Duodenal mucosa (tissue), 2 donors: ENCODE measurements around the gene EPB41.
"Not testable (repeated sequence)": the region's sequence is repeated elsewhere in the genome, so short reads cannot be mapped to it uniquely, and the experiment has no call there.

Source experiments
- H3K27ac ChIP-seq: one replicate; pipeline ENCODE4 v1.7.0; 2013; ENCODE audit warnings: low read depth, low read length
- H3K27me3 ChIP-seq, 2 donors: one replicate each; pipeline ENCODE4 v1.7.0; 2013; ENCODE audit warnings: low read length in 2 of 2, control low read depth in 1 of 2; ENCODE audit not compliant: insufficient read depth in 2 of 2, control insufficient read depth in 1 of 2
- H3K36me3 ChIP-seq, 2 donors: one replicate each; pipeline ENCODE4 v1.7.0; 2013; ENCODE audit warnings: low read length in 2 of 2, control low read depth in 1 of 2; ENCODE audit not compliant: insufficient read depth in 2 of 2, control insufficient read depth in 1 of 2
- H3K4me1 ChIP-seq, 2 donors: one replicate each; pipeline ENCODE4 v1.7.0; 2013; ENCODE audit warnings: low read length in 2 of 2, control low read depth in 1 of 2; ENCODE audit not compliant: insufficient read depth in 2 of 2, control insufficient read depth in 1 of 2
- H3K4me3 ChIP-seq, 2 donors: one replicate each; pipeline ENCODE4 v1.7.0; 2013; ENCODE audit warnings: low read length in 2 of 2, low read depth in 1 of 2
- H3K9ac ChIP-seq, 2 donors: one replicate each; pipeline ENCODE4 v1.7.0; 2013; ENCODE audit warnings: low read length in 2 of 2, low read depth in 1 of 2
- H3K9me3 ChIP-seq, 2 donors: one replicate each; pipeline ENCODE4 v1.7.0; 2013; ENCODE audit warnings: low read length in 2 of 2, control low read depth in 1 of 2; ENCODE audit not compliant: control insufficient read depth in 1 of 2

EPB41 gene

DNA sequence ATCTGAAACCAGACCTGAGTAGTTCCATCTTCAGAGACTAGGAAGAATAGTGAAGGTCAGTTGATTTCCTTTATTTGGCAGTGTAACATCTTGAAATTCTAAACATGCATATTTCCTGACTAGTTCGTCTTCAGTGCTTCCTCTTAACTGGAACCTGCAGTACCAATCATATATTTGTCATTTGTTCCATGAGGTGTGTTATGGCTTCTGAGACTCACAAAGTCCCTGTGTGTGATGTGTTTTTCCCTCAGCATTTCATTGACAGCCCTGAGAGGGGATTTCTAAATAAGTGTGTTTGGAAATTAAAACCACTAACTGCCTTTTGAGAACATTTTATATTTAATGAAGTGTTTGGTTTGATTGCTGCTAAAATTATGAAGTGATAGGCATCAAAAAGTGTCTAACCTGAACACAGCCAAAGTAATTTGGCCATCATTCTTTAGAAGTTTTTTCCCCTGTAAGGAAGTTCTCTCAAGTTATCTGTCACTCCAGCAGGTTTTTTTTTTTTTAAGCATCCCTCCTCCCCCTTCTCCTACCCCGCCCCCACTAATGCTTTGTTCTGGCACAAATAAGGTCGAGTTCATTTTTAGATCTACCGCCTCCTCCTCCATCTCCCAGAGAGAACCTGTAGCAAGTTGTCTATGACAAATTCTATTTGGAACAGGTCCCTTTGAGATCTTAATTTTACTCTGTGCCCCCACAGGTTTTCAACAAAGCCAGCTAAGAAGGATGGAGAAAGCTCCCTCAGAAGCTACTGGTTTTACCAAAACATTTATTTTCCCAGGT is 148.0 kb downstream of the EPB41 start:
- Histone ChIP-seq H3K27ac (no peak overlapping the region), H3K9ac (no peak overlapping the region), H3K36me3 (no peaks in the 10 kb centered on the region), H3K9me3 (no peaks in the 10 kb centered on the region), H3K4me3 (no peak overlapping the region), H3K27me3 (no peaks in the 10 kb centered on the region), H3K4me1 (no peaks in the 10 kb centered on the region)

- Histone ChIP-seq H3K9me3 (no peaks in the 10 kb centered on the region), H3K4me3 (no peak overlapping the region), H3K27me3 (no peaks in the 10 kb centered on the region), H3K36me3 (peaks cover 0 to 9% of the 10 kb centered on the region in 2 donors), H3K4me1 (no peaks in the 10 kb centered on the region), H3K9ac (no peak overlapping the region), H3K27ac (no peak overlapping the region)
Observed at GRCh38 chr1:29064064-29064463, 149.7 kb downstream of the EPB41 start.

DNA sequence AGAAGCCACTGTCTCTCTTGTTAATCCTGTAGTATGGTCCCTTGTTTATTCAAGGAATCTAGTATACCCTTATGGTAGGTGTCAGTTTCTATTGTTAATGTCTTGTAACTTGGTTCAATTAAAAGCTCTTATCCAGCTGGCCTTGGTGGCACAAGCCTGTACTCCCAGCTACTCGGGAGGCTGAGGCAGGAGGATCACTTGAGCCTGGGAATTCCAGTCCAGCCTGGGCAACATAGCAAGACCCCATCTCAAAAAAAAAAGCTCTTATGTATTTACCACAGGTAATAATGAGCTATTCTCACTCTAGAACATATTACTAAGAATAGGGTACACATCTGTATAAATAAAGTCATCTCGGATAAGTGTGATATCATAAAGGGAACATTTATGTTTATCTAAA is 162.8 kb downstream of the EPB41 start:
- Histone ChIP-seq H3K36me3 (no peaks in the 10 kb centered on the region), H3K9me3 (no peaks in the 10 kb centered on the region), H3K9ac (no peak overlapping the region), H3K27me3 (no peaks in the 10 kb centered on the region), H3K4me1 (no peaks in the 10 kb centered on the region), H3K27ac (no peak overlapping the region), H3K4me3 (no peak overlapping the region)

DNA sequence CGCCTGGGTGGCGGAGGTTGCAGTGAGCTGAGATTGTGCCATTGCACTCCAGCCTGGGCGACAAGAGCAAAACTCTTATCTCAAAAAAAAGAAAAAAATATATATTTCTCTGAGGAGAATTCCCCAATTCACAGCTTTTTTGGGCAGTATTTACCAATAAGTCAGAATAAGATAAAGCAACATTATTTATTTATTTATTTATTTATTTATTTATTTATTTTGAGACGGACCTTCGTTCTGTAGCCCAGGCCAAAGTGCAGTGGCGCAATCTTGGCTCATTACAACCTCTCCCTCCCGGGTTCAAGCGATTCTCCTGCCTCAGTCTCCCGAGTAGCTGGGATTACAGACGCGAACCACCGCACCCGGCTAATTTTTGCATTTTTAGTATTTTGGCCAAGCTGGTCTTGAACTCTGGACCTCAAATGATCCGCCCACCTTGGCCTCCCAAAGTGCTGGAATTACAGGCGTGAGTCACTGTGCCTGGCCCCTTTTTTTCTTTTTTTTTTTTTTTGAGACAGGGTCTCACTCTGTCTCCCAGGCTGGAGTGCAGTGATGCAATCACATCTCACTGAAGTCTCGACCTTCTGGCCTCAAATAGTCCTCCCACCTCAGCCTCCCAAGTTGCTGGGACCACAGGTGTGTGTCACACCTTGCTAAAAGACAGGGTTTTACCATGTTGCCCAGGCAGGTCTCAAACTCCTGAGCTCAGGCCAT is 165.7 kb downstream of the EPB41 start:
- not testable (repeated sequence) for H3K4me1 ChIP-seq, H3K36me3 ChIP-seq, H3K27ac ChIP-seq, H3K9me3 ChIP-seq, H3K9ac ChIP-seq, H3K4me3 ChIP-seq, H3K27me3 ChIP-seq

- H3K4me1 ChIP-seq: no peaks in the 10 kb centered on the region
- no peaks in the 10 kb centered on the region for H3K27me3 ChIP-seq
- no peak overlapping the region for H3K4me3 ChIP-seq
- H3K27ac ChIP-seq: no peak overlapping the region
- no peaks in the 10 kb centered on the region for H3K36me3 ChIP-seq
- H3K9me3 ChIP-seq: no peaks in the 10 kb centered on the region
- no peak overlapping the region for H3K9ac ChIP-seq
Observed at GRCh38 chr1:29081201-29081600, 166.8 kb downstream of the EPB41 start.

- Histone ChIP-seq H3K9me3 (no peaks in the 10 kb centered on the region), H3K4me1 (no peaks in the 10 kb centered on the region), H3K27ac (no peak overlapping the region), H3K36me3 (no peaks in the 10 kb centered on the region), H3K27me3 (no peaks in the 10 kb centered on the region), H3K4me3 (no peak overlapping the region), H3K9ac (no peak overlapping the region)
Observed at GRCh38 chr1:29082519-29082918, 168.2 kb downstream of the EPB41 start.

DNA sequence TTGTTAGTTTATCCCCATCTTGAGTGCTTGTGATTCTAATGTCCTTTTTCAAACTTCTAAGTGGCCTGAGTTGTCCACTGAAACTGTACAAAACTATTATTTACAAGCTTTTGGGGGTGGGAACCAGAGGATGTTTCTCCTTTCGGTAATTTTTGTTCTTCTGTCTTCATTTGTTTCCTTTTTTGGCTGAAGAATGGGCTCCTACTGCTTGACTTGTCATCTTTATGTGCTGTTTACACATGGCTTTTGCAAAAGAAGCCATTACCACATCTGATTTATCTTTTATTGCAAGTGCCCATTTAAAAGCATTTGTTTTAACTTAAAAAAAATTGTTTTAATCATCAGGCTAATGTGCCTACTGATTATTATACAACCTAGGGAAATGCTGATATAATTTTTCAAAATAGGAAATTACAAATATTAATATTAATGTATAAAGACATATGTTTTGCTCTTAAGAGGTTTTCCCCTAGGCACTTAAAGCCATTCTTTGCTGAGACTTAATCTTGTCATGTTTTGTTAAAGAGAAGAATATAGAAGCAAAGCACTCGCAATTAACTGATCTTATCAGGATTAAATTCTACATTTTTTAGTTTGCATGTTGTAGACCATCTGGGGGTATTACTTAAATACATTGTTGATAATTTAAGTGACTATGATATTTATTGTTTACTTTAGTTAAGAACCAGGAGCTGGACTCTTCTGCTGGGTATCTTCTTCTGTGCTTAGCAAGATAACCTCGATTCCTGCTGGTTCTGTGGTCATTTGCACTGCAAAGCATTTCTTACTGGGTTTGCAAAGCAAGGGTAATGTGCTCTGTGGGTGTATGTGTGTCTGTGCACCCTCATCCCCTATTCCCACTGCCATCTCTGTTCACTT is 169.2 kb downstream of the EPB41 start:
- Histone ChIP-seq H3K4me1 (no peaks in the 10 kb centered on the region), H3K36me3 (no peaks in the 10 kb centered on the region), H3K9ac (no peak overlapping the region), H3K4me3 (no peak overlapping the region), H3K27ac (no peak overlapping the region), H3K27me3 (no peaks in the 10 kb centered on the region), H3K9me3 (no peaks in the 10 kb centered on the region)

- no peaks in the 10 kb centered on the region for H3K27me3 ChIP-seq
- H3K36me3 ChIP-seq: no peaks in the 10 kb centered on the region
- H3K4me3 ChIP-seq: no peak overlapping the region
- no peak overlapping the region for H3K9ac ChIP-seq
- no peaks in the 10 kb centered on the region for H3K9me3 ChIP-seq
- no peak overlapping the region for H3K27ac ChIP-seq
- no peaks in the 10 kb centered on the region for H3K4me1 ChIP-seq
Observed at GRCh38 chr1:29084196-29084521, 169.8 kb downstream of the EPB41 start.

- Histone ChIP-seq H3K4me3 (no peak overlapping the region), H3K27ac (no peak overlapping the region), H3K4me1 (no peaks in the 10 kb centered on the region), H3K9ac (no peak overlapping the region), H3K9me3 (no peaks in the 10 kb centered on the region), H3K27me3 (no peaks in the 10 kb centered on the region), H3K36me3 (peaks cover 0 to 3% of the 10 kb centered on the region in 2 donors)
Observed at GRCh38 chr1:29090937-29091618, 176.7 kb downstream of the EPB41 start.
